Measurements from ENCODE around the gene DDX10.

GRCh38 chr11:108620958-108621772, 43.7 kb upstream of the DDX10 start:
- TF ChIP-seq CTCF (IDR thresholded peaks at IDR 0.05) (no peak), POLR2A (IDR thresholded peaks at IDR 0.05) (no peak)

Measured in adrenal gland (tissue), 5 donors.